Stimulated activated CD8-positive, alpha-beta memory T cell treated with anti-CD3 and anti-CD28 coated beads, Interleukin-7, amount 100 ng/mL, for 4 hours (primary cell): ENCODE results near the gene DBT.

ENCODE experiments used
- DNase-seq, 2 donors: peaks; one replicate each; pipeline ENCODE4 v3.0.0-alpha.2; 2020; ENCODE audit warnings: low read depth in 2 of 2

DBT gene

DNA sequence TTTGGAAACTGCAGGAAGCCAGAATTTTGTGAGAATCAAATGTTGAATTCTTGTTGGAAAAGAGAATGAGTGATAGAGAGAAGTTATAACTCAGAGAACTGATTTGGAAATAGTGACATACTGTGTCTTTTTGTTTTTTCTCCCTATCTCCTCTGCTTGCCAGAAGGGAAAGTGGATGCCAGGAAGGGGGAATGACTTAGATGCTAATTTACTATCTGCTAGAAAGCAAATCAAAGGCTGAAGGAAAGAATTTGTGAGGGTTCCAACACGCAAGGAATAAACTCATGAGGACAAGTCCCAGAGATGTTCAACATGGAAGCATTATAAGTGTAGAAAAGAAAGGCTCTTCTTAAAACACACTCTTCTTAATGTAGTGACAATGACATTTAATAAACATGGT lies 51.0 kb downstream of the DBT start:
- no peak for DNase-seq

DNA sequence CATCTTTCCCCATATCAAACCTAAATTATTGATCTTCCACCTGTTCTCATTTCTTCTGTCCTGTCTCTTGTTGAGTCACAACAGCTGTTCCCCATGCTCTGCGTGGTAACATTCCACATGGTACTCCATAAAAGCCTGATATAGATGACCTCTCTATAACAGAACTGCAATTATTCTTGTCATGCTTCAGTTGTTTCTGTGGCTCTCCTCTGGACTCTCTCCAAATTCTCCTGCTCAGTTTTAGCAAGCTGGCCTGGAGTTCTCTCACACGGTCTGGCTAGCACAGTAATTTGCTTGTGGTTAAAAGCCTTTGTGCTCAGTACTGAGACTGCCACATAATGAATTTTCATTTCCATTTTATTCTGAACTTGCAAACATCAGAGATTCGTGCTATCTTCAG lies 61.0 kb downstream of the DBT start:
- no peak for DNase-seq

DNA sequence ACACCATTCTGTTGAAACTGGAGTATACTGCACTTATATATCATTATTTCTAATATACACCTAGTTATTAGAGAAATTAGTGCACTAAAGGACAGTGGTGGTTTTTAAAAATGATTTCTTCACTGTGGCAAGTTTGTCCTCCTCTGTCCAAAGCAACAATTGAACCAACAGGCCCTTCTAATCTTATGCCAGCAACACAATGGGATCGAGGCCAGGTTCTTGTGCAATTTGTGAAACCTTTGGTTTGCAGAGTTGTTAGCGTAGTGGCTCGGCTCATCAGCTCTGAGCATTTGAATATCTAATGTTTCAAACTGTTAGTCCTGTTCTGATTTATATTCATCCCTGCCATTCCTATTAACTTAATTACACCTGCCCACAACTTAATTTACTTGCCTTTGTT lies 61.7 kb downstream of the DBT start:
- no peak for DNase-seq

DNA sequence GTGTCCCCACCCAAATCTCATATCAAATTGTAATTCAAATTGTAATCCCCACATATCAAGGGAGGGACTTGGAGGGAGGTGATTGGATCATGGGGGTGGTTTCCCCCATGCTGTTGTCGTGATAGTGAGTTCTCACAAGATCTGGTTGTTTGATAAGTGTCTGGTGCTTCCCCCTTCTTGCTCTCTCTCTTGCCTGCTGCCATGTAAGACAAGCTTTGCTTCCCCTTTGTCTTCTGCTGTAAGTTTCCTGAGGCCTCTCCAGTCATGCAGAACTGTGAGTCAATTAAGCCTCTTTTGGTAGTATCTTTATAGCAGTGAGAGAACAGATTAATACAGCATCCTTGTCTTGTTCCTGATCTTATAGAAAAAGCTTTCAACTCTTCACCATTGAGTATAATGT lies 65.1 kb downstream of the DBT start:
- DNase-seq: no peak

DNA sequence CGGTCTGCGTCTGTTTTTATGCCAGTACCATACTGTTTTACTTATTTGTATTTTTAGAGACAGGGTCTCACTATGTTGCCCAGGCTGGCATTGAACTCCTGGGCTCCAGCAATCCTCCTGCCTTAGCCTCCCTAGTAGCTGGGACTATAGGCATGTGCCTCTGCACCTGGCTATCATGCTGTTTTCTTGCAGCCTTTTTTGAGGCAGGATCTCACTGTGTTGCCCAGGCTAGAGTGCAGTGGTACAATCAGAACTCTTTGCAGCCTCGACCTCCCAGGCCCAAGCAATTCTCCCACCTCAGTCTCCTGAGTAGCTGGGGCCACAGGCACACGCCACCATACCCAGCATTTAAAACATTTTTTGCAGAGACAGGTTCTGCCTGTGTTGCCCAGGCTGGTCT lies 66.3 kb downstream of the DBT start:
- DNase-seq: no peak

DNA sequence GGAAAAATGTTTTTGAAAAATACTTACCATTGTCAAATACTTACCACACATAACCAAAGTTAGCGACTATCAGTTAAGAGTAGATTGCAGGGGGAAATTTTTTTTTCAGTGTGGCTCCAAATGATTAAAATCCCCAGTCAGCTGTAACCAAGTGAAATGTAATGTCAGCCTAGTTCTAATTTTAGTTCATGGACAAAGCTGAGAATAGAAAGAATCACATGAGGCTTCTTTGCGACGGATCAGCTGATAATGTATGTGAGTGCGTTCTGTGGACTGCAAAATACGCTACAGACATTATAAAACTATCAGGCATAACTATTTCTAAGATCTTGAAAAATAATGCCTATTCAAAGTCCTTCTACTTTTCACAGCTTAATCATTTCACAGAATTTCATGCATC lies 71.5 kb downstream of the DBT start, which contains the start of gene LRRC39:
TSS of gene LRRC39 (minus strand) at position 166 of the 400 bp plus-strand sequence. CDS start 9,740 bp downstream, outside the sequence.
- DNase-seq: no peak

DNA sequence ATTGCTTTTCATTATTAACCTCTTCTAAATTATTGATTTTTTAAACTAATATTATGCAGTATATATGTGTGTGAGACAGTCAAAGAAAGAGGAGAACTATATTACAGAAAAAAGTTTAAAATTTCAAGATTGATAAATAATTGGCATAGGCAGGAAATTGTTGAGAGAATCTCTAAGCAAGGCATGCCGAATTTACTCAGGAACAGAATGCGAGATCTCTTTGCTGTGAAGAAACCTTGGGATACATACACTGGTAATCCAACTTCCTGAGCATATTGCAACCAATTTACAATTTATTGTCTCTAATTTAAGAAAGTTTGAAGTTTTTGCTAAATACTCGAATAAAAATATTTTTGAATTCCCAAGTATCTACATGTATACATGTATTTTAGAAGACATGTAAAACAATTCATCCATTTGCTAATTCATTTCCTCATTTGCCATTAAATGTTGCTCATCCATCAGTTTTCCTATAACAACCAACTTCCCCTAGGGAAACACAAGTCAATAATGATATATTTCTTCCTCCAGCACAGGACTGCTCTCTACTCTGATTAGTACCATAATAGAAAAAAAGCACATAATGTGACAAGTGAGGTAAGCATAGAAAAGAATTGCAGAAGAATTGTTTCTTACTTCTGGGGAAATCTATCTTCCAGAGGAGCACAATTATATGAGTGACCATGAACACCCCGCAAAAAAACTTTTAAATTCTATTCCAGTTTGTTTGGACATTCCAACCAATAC lies 72.2 kb downstream of the DBT start:
- DNase-seq: no peak

DNA sequence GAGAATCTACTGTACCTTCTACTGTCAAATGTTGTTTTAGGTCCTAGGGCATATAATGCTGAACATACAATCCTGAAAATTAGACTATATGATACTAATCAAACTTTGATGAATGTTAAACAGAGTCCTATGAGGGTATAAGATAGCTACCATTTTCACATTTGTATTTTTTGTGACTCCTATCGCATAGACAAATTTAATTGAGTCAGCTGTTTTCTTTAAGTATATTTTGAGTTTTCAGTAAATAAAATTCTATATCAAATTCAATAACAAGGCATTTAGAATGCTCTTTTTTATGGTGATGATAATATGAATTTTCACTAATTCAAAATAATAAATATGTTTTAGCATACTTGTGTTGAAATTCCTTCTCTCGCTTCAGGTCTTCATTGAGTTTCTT lies 81.6 kb downstream of the DBT start:
- no peak for DNase-seq

DNA sequence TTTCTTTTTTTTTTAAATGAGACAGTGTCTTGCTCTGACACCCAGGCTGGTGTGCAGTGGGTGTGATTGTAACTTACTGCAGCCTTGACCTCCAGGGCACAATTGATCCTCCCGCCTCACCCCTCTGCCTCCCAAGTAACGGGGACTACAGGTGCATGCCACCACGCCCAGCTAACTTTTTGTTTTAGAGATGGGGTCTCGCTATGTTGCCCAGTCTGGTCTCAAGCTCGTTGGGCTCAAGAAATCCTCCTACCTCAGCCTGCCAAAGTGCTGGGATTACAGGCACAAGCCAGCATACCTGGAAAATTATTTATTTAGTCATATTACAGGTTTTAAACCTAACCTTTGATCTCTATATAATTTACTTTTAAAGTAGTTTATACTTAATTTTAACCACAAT lies 84.9 kb downstream of the DBT start:
- DNase-seq: no peak

DNA sequence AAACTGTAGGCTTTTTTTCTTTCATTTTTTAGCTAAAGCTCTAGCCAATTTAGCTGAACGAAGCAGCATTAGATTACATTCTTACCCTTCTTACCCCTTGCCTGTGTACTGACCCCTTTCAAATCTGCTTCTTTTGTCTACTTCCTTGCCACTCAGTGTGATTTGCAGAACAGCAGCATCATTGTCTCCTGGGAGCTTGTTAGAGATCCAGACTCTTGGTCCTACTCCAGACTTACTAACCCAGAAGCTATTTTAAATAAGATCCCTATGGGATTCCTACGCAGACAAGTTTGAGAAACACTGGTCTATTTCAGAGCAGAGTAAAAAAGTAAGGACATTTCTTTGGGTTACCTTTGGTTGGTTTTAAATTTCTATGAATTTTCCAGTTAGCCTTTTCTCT lies 85.4 kb downstream of the DBT start:
- no peak for DNase-seq

DNA sequence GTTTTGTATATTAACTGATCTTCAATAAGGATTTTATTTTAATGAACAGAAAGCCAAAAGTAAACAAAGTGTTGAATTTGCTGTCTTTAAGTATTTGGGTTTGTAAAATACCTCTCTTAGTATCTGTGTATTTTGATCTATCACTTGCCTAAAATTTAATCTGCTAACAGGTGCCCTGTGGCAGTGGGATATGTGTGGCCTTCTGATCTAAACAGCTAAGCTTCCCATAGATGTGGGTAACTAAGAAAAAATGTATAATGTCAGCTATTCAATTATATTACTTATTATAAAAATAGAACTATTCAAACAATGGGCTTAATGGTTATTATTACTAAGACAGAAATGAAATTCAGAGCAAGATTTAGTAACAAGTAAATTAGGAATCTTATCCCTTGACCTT lies 86.8 kb downstream of the DBT start:
- no peak for DNase-seq

DNA sequence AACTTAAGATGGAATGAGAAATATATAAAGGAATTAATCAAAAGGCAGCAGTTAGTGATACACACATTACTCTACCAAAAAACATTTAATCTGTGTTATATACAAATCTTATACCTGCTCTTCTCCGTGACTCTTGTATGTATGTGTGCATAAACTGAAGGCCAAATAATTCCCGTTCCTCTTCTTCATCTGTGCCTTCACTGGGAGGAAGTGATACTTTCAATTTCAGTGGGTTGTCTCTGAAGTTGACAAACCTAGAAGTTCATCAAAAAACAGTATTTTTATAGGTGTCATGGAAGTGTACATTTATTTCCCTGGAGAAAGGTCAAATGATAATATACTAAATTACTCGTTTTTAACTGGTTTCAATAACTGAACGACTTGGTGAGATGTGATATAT lies 97.4 kb downstream of the DBT start:
- no peak for DNase-seq

DNA sequence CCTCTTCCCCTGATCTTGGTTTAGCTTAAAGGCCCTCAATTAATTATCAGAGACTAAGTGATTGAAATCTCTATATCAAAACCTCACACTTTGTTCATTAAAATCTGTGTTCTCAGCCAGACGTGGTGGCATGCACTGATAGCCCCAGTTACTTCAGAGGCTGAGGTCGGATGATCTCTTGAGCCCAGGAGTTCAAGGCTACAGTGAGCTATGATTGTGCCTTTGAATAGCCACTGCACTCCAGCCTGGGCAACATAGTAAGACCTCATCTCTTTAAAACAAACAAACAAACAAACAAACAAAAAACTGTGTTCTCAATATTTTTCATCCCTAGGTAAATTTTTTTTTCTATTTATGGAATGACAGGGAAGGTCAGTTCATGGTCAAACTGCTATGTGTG lies 98.0 kb downstream of the DBT start:
- DNase-seq: no peak

DNA sequence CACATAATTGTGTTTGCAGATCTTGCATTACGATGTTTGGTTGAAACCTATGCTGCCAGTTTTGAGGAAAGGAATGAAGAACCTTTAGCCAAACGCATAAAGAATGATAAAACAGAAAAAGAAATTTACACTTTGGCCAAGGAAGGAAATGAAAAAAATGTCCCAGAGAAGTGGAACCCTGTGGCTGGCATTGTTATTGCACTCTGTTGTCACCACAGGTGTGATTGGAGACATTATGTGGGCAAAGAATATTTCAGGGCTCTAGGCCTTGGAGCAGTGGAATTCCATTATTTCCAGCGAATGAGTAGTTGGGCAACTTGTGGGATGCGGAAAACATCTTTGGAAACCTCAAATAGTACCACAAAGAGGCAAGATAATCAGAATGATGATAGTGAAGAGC lies 101.8 kb downstream of the DBT start:
- DNase-seq: no peak

DNA sequence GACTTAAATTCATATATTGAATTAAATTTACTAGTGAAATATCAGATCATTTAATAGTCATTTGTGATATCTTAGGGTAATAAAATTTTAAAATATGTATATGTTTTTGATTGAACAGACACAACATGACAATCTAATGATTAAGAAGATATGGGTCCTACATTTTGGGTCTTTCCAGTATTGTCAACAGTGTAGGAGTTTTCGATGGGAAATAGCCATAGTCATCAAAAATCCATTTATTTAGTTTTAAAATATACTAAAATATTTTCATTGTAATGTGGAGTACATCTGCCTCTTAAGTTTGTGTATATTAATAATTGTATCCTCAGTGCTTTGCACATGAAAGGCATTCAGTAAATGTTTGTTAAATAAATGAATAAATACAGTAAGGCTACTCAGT lies 102.7 kb downstream of the DBT start:
- DNase-seq: no peak

DNA sequence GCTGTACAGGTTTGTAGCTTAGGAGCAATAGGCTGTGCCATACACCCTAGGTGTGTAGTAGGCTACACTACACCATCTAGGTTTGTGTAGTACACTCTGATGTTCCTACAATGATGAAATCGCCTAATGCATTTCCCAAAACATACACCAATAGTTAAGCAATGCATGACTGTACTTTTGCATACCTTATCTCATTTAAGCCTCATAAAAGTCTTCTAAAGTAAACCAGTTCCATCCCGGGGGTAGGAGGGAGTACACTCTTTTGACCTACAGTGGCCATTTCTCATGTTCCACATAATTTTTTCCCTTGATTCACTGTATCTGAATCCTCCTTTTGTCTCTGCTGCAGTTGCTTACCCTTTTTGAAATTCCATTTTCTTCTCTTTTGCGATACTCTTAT lies 104.5 kb downstream of the DBT start:
- no peak for DNase-seq

DNA sequence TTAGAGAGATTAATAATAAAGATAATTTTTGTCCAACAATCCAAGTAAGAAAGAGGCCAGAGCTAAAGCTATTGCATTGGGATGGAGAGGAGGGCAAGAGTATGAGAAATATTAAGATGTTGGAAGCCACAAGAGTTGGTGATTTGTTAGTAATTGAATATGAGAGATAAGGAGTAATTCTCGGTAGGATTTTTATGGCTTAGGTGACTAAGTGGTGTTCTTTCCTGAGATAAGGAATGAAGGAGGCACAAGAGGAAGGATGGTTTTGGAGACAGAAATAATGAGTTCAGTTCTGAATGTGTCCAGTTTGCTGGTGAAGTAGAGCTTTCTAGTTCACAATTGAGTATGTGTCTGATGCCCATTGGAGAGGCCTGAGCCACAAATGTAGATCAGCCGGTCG lies 107.3 kb downstream of the DBT start:
- DNase-seq: no peak

DNA sequence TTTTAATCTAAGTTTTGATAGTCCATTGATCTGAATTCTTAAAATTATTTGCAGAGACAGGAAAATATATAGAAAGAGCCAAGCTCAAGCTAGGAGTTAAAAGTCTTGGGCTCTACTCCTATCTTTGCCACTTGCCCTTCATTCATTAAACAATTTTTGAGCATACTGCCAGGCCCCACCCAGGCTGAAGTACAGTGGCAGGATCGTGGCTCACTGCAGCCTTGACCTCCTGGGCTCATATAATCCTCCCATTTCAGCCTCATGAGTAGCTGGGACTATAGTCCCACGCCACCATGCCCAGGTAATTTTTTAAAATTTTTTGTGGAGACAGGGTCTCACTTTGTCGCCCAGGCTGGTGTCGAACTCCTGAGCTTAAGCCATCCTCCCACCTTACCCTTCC lies 108.4 kb downstream of the DBT start:
- no peak for DNase-seq

DNA sequence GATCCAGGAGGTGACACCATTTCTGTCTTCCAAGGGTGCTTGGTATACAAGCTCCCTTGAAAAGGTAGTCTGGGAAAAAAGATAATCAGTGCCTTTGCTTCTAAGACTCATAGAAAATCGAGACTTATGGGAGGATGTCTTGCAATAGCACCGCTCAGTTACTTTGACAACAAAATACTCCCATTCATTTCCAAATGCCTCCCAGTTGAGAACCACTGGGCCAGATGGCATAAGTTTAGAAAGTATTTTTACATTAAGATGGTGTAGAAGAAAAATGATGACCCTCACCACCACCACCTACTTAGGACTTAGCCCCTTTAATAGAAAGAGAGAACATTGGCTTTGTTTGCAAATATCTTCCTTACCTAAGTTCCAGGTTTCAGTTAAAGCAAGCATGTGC lies 112.0 kb downstream of the DBT start:
- no peak for DNase-seq
